Astrocyte of the cerebellum (primary cell): ENCODE results near the gene EYA2.

Experiments
- DNase-seq: peaks from one replicate; pipeline ENCODE4 v3.0.0-alpha.2; 2011; ENCODE audit warnings: low read depth
- H3K4me3 ChIP-seq: 2 replicates; pipeline ENCODE4 v1.5.1; 2011; ENCODE audit warnings: mild to moderate bottlenecking, low read depth, low read length, moderate library complexity
- in situ Hi-C: cut with HindIII; loops from 2 replicates; pipeline ENCODE4 v1.10.0; 2017; ENCODE audit warnings: low sequenced_read_pairs
- TF ChIP-seq, protein P1 (sequence below): IDR thresholded peaks from 2 replicates; pipeline ENCODE4 v1.5.1; 2012; ENCODE audit warnings: low read length, low read depth, moderate library complexity, mild to moderate bottlenecking; ENCODE audit errors: missing control alignments

EYA2 gene

GRCh38 chr20:46948081-46948480 lies 53.4 kb downstream of the EYA2 start:
- H3K4me3 ChIP-seq: no peak overlapping the region
- in situ Hi-C loops: loop anchor here (5.0 kb wide), 2 partner anchors 71 to 74 kb away; no protein-coding TSS in a partner anchor
- TF ChIP-seq, protein P1, sequence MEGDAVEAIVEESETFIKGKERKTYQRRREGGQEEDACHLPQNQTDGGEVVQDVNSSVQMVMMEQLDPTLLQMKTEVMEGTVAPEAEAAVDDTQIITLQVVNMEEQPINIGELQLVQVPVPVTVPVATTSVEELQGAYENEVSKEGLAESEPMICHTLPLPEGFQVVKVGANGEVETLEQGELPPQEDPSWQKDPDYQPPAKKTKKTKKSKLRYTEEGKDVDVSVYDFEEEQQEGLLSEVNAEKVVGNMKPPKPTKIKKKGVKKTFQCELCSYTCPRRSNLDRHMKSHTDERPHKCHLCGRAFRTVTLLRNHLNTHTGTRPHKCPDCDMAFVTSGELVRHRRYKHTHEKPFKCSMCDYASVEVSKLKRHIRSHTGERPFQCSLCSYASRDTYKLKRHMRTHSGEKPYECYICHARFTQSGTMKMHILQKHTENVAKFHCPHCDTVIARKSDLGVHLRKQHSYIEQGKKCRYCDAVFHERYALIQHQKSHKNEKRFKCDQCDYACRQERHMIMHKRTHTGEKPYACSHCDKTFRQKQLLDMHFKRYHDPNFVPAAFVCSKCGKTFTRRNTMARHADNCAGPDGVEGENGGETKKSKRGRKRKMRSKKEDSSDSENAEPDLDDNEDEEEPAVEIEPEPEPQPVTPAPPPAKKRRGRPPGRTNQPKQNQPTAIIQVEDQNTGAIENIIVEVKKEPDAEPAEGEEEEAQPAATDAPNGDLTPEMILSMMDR: no peak
- DNase-seq: no peak

GRCh38 chr20:46951405-46951804 lies 56.8 kb downstream of the EYA2 start:
- no peak overlapping the region for H3K4me3 ChIP-seq

GRCh38 chr20:46951840-46952497 lies 57.3 kb downstream of the EYA2 start:
- DNase-seq: no peak
- TF ChIP-seq, protein P1: no peak
- no peak overlapping the region for H3K4me3 ChIP-seq
- in situ Hi-C loops: no loop called here

More at GRCh38 chr20:46951405-46951804, 56.8 kb downstream of the EYA2 start:
- in situ Hi-C loops: no loop called here
- no peak for DNase-seq
- TF ChIP-seq, protein P1: no peak

- in situ Hi-C loops: no loop called here
- no peak overlapping the region for H3K4me3 ChIP-seq
- TF ChIP-seq, protein P1: no peak
- DNase-seq: no peak
These were observed 59.0 kb downstream of the EYA2 start for GRCh38 chr20:46953596-46953995.

DNA sequence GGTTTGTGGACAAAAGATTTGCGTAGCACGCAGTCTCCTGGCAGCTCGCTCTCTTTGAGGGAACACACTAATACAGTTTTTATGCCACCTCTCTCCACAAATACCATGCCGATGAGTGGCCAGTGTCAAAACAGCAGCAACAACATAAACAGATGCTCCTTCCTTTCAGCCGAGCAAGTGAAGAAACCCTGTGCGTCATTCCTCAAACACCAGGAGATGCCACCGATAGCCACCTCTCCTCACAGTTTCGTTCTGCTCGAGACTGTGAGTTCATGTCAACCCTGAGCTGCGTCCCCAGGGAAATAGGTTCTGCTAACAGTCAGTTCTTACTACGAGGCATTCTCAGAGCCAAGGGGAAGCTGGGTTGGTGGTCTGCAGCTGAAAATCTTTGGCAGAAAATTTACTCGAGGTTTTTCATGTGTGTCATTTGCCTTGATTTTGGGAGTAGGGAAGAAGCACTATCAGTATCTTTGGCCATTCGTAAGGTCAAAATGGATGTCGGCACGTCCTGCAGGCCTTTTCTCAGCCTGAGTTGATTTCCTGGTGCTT lies 59.9 kb downstream of the EYA2 start:
- TF ChIP-seq, protein P1: no peak
- H3K4me3 ChIP-seq: peak overlapping the region; percentile 12
- in situ Hi-C loops: no loop called here
- DNase-seq: peak; percentile 97

DNA sequence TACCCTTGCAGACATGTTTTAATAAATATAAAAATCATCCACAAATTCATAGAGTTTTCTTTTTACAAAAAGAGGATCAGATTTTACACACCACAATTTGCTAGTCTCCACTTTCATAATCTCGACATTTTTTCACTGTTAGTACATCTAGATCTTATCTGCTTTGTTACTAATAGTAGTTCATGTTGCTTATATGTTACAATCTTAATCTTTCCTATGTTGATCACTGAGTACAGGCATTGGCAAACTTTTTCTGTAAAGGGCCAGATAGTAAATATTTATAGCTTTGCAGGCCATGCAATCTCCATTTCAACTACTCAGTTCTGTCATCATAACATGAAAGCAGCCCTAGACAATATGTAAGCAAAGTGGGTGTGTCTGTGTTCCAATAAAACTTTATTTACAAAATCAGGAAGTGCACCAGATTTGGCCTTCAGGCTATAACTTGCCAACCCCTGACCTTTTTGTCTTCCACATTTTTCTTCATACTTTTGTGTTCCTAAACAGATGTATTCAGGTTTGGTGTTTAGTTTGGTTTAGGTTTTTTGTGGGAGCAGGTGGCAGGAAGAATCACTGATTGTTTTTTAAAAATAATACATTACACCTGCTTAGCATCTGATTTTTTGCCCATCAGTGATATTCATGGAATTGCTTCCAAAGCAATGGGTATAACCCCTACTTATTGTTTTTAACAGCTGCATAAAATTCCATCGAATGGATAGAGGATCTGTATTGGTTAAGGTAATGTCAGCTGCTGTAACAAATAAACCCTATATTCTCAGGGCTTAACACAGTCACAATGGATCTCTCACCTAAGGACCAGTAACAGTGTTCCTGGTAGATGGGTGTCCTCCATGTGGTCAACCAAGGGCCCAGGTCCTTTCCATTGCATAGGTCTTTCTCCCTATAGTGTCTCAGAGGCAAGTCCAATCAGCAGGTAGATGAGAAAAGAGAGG lies 61.2 kb downstream of the EYA2 start:
- TF ChIP-seq, protein P1: no peak
- in situ Hi-C loops: no loop called here
- DNase-seq: no peak
- no peak overlapping the region for H3K4me3 ChIP-seq
